GM18951 (cell line): Measurements from ENCODE around the gene PSEN1.

Experiments used
- POLR2A ChIP-seq: IDR thresholded peaks from 4 replicates; pipeline ENCODE4 v1.6.1; 2011; ENCODE audit warnings: mild to moderate bottlenecking; ENCODE audit not compliant: insufficient read length, insufficient read depth; ENCODE audit errors: extremely low read depth
- in situ Hi-C: fragments of 300-500 bp; cut with MboI; formaldehyde crosslinking; loops from one replicate; pipeline ENCODE4 v1.12.0; 2022; ENCODE audit warnings: low sequenced_read_pairs, mixed read lengths, inconsistent platforms; ENCODE audit not compliant: unreplicated experiment

Gene PSEN1

GRCh38 chr14:73209953-73210352 lies 73.6 kb downstream of the PSEN1 start:
- TF ChIP-seq POLR2A, result no peak
- in situ Hi-C loops, result no loop called here

GRCh38 chr14:73211251-73212040 lies 75.1 kb downstream of the PSEN1 start:
- in situ Hi-C loops, result no loop called here

GRCh38 chr14:73216030-73216429 lies 79.7 kb downstream of the PSEN1 start:
- in situ Hi-C loops, result no loop called here

More at GRCh38 chr14:73211251-73212040, 75.1 kb downstream of the PSEN1 start:
- no peak for TF ChIP-seq POLR2A

GRCh38 chr14:73217411-73217810 lies 81.1 kb downstream of the PSEN1 start:
- no peak for TF ChIP-seq POLR2A
- in situ Hi-C loops, result no loop called here

More at GRCh38 chr14:73216030-73216429, 79.7 kb downstream of the PSEN1 start:
- no peak for TF ChIP-seq POLR2A

GRCh38 chr14:73220061-73220460 lies 83.8 kb downstream of the PSEN1 start:
- TF ChIP-seq POLR2A, result no peak
- in situ Hi-C loops, result no loop called here

- TF ChIP-seq POLR2A, result no peak
- in situ Hi-C loops, result no loop called here
Observed at GRCh38 chr14:73220634-73221033, 84.3 kb downstream of the PSEN1 start.

GRCh38 chr14:73221945-73222344 lies 85.6 kb downstream of the PSEN1 start:
- in situ Hi-C loops, result no loop called here
- no peak for TF ChIP-seq POLR2A

GRCh38 chr14:73223049-73223448 lies 86.7 kb downstream of the PSEN1 start:
- no peak for TF ChIP-seq POLR2A
- in situ Hi-C loops, result no loop called here

- TF ChIP-seq POLR2A, result no peak
- in situ Hi-C loops, result no loop called here
Observed at GRCh38 chr14:73225496-73225895, 89.2 kb downstream of the PSEN1 start.

GRCh38 chr14:73227812-73228781 lies 91.8 kb downstream of the PSEN1 start:
- no peak for TF ChIP-seq POLR2A
- in situ Hi-C loops, result no loop called here

- no peak for TF ChIP-seq POLR2A
- in situ Hi-C loops, result no loop called here
Observed at GRCh38 chr14:73230051-73230450, 93.7 kb downstream of the PSEN1 start.

- TF ChIP-seq POLR2A, result no peak
- in situ Hi-C loops, result no loop called here
Observed at GRCh38 chr14:73231981-73232851, 95.9 kb downstream of the PSEN1 start.

- TF ChIP-seq POLR2A, result no peak
- in situ Hi-C loops, result no loop called here
Observed at GRCh38 chr14:73232984-73233383, 96.7 kb downstream of the PSEN1 start.
